Lower lobe of right lung (tissue), 2 donors: ENCODE measurements around the gene DTD1. TPM values are rescaled to one million over a fixed set of nuclear protein-coding genes. Genes with fewer than 3 reads are reported as not detected.
A peak's percentile ranks its signal among the peaks of the same experiment; 100 is the strongest.

Experiments
- ATAC-seq, 2 donors: fragments of 200-7000 bp; cut with Tn5 transposase; one replicate each; pipeline ENCODE4 v1.9.1; 2020 to 2022; ENCODE audit warnings: mild to moderate bottlenecking in 2 of 2, moderate library complexity in 2 of 2
- DNase-seq: peaks from one replicate; pipeline ENCODE4 v3.0.0-alpha.2; 2020
- H3K27ac ChIP-seq: fragments of 200-600 bp; one replicate; pipeline ENCODE4 v1.8.0; 2022
- H3K27me3 ChIP-seq: fragments of 200-600 bp; one replicate; pipeline ENCODE4 v1.8.0; 2022; ENCODE audit warnings: low read depth
- H3K36me3 ChIP-seq: fragments of 200-600 bp; one replicate; pipeline ENCODE4 v1.8.0; 2022; ENCODE audit warnings: mild to moderate bottlenecking
- H3K4me1 ChIP-seq: fragments of 200-600 bp; one replicate; pipeline ENCODE4 v1.8.0; 2022
- H3K4me3 ChIP-seq: fragments of 200-600 bp; one replicate; pipeline ENCODE4 v1.8.0; 2022; ENCODE audit warnings: mild to moderate bottlenecking
- H3K9me3 ChIP-seq: fragments of 200-600 bp; one replicate; pipeline ENCODE4 v1.8.0; 2022
- CTCF ChIP-seq: fragments of 200-600 bp; IDR thresholded peaks from one replicate; pipeline ENCODE4 v1.8.0; 2022; ENCODE audit warnings: antibody characterized with exemption, mild to moderate bottlenecking
- intact Hi-C: fragments of 100-400 bp; cut with DNase I; formaldehyde crosslinking; loops from one replicate; pipeline ENCODE4 v1.11.0; 2022
- total RNA-seq: library from RNA; stranded (reverse); fragmentation: NEBNext Ultra II Directional; extraction: Animal tissue kit (Norgen Biotek cat#: 25700); gene quantifications from one replicate; pipeline ENCODE4 v1.2.1, GENCODE V29; 2021
- donor health status: DM: no; HTN: yes; CAD: no; lungs with severe emphysema.

The DTD1 gene
- total RNA-seq, 1 donor from 2014 or later: 15.7 TPM

GRCh38 chr20:18625907-18626655 is 38.2 kb downstream of the DTD1 start:
- peaks cover 9% of the 10 kb centered on the region for H3K36me3 ChIP-seq
- intact Hi-C loops: no loop called here
- H3K4me1 ChIP-seq: no peaks in the 10 kb centered on the region
- no peak for TF ChIP-seq CTCF
- no peak for ATAC-seq
- DNase-seq: no peak
- H3K4me3 ChIP-seq: no peak overlapping the region
- H3K27me3 ChIP-seq: no peaks in the 10 kb centered on the region
- H3K9me3 ChIP-seq: no peaks in the 10 kb centered on the region
- no peak overlapping the region for H3K27ac ChIP-seq

GRCh38 chr20:18628330-18628920 is 40.6 kb downstream of the DTD1 start:
- ATAC-seq (no peak), DNase-seq (no peak)
- intact Hi-C loops: no loop called here
- no peak overlapping the region for H3K27ac ChIP-seq
- peak; percentile 46 for TF ChIP-seq CTCF
- no peaks in the 10 kb centered on the region for H3K4me1 ChIP-seq
- no peaks in the 10 kb centered on the region for H3K9me3 ChIP-seq
- H3K27me3 ChIP-seq: no peaks in the 10 kb centered on the region
- peaks cover 9% of the 10 kb centered on the region for H3K36me3 ChIP-seq
- no peak overlapping the region for H3K4me3 ChIP-seq

- ATAC-seq (peak; percentile 84 to 89), DNase-seq (peak; percentile 73)
- H3K36me3 ChIP-seq: peaks cover 9% of the 10 kb centered on the region
- H3K9me3 ChIP-seq: no peaks in the 10 kb centered on the region
- H3K4me1 ChIP-seq: no peaks in the 10 kb centered on the region
- no peak overlapping the region for H3K27ac ChIP-seq
- intact Hi-C loops: no loop called here
- no peaks in the 10 kb centered on the region for H3K27me3 ChIP-seq
- no peak overlapping the region for H3K4me3 ChIP-seq
- peak; percentile 92 for TF ChIP-seq CTCF
Measured at GRCh38 chr20:18632196-18632789, 44.4 kb downstream of the DTD1 start.

- DNase-seq: no peak
- peak in 1 of 2 donors; percentile 24 for ATAC-seq
- H3K36me3 ChIP-seq: peaks cover 9% of the 10 kb centered on the region
- H3K9me3 ChIP-seq: no peaks in the 10 kb centered on the region
- no peak overlapping the region for H3K27ac ChIP-seq
- no peaks in the 10 kb centered on the region for H3K4me1 ChIP-seq
- no peak for TF ChIP-seq CTCF
- no peak overlapping the region for H3K4me3 ChIP-seq
- H3K27me3 ChIP-seq: no peaks in the 10 kb centered on the region
- intact Hi-C loops: no loop called here
Measured at GRCh38 chr20:18633411-18633810, 45.6 kb downstream of the DTD1 start.

GRCh38 chr20:18634501-18634900 is 46.6 kb downstream of the DTD1 start:
- H3K9me3 ChIP-seq: no peaks in the 10 kb centered on the region
- no peaks in the 10 kb centered on the region for H3K4me1 ChIP-seq
- ATAC-seq (no peak), DNase-seq (no peak)
- peaks cover 6% of the 10 kb centered on the region for H3K36me3 ChIP-seq
- TF ChIP-seq CTCF: no peak
- no peak overlapping the region for H3K27ac ChIP-seq
- intact Hi-C loops: no loop called here
- H3K27me3 ChIP-seq: no peaks in the 10 kb centered on the region
- no peak overlapping the region for H3K4me3 ChIP-seq
